Measurements from ENCODE around the gene SH2D6.

SH2D6 gene

DNA sequence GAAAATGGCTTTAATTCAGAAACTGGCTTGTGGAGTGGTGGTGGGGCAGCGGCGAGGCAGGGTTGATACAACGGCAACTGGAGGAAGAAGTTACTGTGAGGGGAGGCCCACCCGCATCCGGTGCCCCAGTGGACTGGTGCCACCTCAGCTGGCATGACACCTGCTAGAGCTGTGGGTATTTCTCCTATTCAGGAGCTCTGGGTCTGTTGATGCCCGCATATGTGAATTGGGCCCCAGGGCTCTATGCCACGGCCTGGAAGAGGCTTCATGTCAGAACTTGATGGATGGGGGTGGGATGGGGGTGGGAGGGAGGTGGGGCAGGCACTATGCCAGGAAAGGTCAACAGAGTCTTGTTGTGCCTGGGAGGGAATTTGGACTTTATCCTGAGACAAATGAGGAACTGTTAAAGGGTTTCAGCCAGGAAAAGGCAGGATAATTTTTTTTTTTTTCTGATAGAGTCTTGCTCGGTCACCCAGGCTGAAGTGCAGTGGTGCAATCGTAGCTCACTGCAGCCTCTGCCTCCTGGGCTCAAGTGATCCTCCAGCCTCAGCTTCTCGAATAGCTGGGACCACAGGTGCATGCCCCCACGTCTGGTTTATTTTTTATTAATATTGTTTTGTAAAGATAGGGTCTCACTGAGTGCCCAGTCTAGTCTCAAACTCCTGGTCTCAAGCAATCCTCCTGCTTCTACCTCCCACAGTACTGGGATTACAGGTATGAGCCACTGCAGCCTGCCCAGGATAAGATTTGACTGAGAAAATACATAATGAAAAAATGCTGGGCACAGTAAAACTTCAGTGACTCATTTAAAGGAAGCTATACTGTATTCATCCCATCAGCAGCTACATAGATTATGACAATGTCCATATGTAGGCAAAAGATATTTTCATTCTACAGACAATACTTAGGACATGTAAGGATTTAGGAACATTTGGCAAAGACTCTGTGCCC is 52.6 kb downstream of the SH2D6 start:
- DNase-seq (ENCODE audit: low spot score) = peak; percentile 78
- ChIA-PET CTCF (interaction anchor here (0.8 kb wide), 1 partner anchor 36 kb away, joined by 4 read pairs; no protein-coding TSS in a partner anchor), POLR2A (ENCODE audit: low non-redundant PET) (interaction anchor here (0.6 to 1.0 kb wide), 5 partner anchors 34 to 145 kb away, joined by 3 to 5 read pairs (median 5); partner anchors contain the start of genes MAT2A and USP39)
- TF ChIP-seq, protein P1, sequence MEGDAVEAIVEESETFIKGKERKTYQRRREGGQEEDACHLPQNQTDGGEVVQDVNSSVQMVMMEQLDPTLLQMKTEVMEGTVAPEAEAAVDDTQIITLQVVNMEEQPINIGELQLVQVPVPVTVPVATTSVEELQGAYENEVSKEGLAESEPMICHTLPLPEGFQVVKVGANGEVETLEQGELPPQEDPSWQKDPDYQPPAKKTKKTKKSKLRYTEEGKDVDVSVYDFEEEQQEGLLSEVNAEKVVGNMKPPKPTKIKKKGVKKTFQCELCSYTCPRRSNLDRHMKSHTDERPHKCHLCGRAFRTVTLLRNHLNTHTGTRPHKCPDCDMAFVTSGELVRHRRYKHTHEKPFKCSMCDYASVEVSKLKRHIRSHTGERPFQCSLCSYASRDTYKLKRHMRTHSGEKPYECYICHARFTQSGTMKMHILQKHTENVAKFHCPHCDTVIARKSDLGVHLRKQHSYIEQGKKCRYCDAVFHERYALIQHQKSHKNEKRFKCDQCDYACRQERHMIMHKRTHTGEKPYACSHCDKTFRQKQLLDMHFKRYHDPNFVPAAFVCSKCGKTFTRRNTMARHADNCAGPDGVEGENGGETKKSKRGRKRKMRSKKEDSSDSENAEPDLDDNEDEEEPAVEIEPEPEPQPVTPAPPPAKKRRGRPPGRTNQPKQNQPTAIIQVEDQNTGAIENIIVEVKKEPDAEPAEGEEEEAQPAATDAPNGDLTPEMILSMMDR (conservative IDR thresholded peaks at IDR 0.05; ENCODE audit: low read depth) = no peak
- H3K27ac ChIP-seq = peak overlapping the region; percentile 85

DNA sequence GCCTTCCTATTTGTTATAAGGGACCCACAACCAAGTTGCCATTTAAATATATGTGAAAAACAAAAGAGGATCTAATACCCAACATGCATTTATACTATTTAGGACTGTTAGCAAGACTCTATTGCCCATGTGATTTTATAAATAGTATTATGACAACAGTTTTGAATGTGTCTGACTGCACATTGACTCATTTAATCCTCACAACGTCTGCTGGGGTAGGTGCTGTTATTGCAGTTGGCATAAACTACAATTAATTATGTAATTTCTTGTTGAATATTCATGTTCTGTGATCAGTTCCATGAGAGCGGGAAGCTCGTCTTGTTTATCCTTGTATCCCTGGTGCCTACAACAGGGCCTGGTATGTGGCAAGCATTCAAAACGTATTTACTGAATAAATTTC is 53.7 kb downstream of the SH2D6 start:
- DNase-seq (ENCODE audit: low spot score) = no peak
- H3K27ac ChIP-seq = peak overlapping the region; percentile 85
- ChIA-PET CTCF (no interaction called here), POLR2A (ENCODE audit: low non-redundant PET) (interaction anchor here (0.9 kb wide), 1 partner anchor 35 kb away, joined by 5 read pairs; no protein-coding TSS in a partner anchor)
- TF ChIP-seq, protein P1 (conservative IDR thresholded peaks at IDR 0.05; ENCODE audit: low read depth) = no peak

DNA sequence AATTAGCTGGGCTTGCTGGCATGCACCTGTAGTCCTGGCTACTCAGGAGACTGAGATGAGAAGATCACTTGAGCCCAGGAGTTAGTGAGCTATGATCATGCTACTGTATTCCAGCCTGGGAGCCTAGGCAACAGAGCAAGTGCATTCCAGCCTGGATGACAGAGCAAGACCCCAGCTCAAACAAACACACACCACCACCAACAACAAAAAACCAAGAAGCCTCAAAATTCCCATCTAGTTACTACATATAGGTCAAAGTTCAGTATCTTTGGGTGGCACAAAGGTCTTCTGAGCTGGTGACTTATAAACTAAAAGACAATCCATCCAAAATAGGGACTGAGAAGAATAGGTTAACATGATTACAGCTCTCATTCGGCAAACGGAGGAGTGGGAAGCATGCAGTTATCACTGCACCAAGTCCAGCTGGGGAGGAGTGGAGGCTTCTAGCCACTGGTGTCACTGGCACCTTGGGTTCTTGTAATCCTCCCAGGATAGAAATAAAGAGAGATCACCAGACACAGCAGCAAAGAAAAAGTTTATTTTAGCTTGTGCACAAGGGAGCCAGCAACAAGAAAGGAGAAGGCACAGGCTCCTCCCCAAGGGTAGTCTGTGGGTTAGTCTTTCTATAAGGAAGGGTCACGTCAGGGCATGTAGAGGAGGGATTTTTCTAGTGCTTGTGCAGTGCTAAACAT is 57.4 kb downstream of the SH2D6 start:
- no peak overlapping the region for H3K27ac ChIP-seq
- CTCF ChIA-PET = interaction anchor here (0.6 kb wide), 1 partner anchor 70 kb away, joined by 4 read pairs; no protein-coding TSS in a partner anchor
- TF ChIP-seq, protein P1 (conservative IDR thresholded peaks at IDR 0.05; ENCODE audit: low read depth) = no peak
- no peak for DNase-seq (ENCODE audit: low spot score)
- POLR2A ChIA-PET (ENCODE audit: low non-redundant PET) = no interaction called here

DNA sequence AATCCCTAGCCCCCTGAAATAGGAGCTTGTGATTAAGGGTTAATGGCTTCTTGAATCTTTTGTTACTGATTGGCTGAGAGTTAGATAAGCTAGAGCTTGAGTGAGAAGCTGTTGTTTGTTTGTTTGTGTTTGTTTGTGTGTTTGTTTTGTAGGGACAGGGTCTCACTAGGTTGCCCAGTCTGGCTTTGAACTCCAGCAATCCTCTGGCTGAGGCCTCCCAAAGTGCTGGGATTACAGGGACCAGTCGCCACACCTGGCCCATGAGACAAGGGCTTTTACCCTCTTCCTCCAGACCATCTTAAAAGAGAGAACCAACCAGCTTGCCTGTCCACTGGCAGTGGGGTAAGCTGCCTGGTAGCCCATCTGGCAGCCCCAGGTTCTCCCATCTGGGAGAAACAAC is 58.1 kb downstream of the SH2D6 start:
- no peak for DNase-seq (ENCODE audit: low spot score)
- H3K27ac ChIP-seq = peak overlapping the region; percentile 21
- TF ChIP-seq, protein P1 (conservative IDR thresholded peaks at IDR 0.05; ENCODE audit: low read depth) = no peak
- ChIA-PET POLR2A (ENCODE audit: low non-redundant PET) (no interaction called here), CTCF (interaction anchor here (0.6 kb wide), 1 partner anchor 863 kb away, joined by 3 read pairs; no protein-coding TSS in a partner anchor)

DNA sequence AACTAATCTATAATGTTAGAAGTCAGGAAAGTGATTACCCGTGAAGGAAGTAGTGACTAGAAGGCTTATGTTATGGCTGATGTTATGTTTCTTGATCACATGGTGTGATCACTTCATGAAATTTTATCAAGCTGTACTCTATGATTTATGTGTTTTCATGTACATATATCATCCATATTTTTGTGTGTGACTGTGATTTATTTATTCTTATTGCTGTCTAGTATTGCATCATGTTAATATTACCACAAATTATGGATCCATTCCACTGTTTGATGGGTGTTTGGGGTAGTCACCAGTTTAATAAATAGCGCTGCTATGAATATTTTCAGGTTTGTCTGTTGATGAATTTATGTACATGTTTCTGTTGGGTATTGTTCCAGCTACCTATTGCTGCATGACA is 59.4 kb downstream of the SH2D6 start:
- no peak overlapping the region; the same call in 1 of the 2 replicates for H3K27ac ChIP-seq
- no peak for DNase-seq (ENCODE audit: low spot score)
- ChIA-PET POLR2A (ENCODE audit: low non-redundant PET) (no interaction called here), CTCF (interaction anchor here (1.0 kb wide), 1 partner anchor 19 kb away, joined by 3 read pairs; no protein-coding TSS in a partner anchor)
- TF ChIP-seq, protein P1 (conservative IDR thresholded peaks at IDR 0.05; ENCODE audit: low read depth) = no peak

Measured in RWPE1 (cell line).